ENCODE results near the gene DPF3.

Gene DPF3

GRCh38 chr14:72679141-72679535, 214.8 kb downstream of the DPF3 start:
- Histone ChIP-seq H3K36me3 (ENCODE audit: control insufficient read depth, low read depth, low read length) (no peaks in the 10 kb centered on the region), H3K27ac (ENCODE audit: low read length) (no peak overlapping the region), H3K9me3 (ENCODE audit: control insufficient read depth, low read depth, low read length) (no peaks in the 10 kb centered on the region), H3K9ac (ENCODE audit: low read length) (no peak overlapping the region), H3K4me1 (ENCODE audit: control insufficient read depth, low read depth, low read length) (peaks cover 4% of the 10 kb centered on the region), H3K4me3 (ENCODE audit: low read length) (no peak overlapping the region), H3K27me3 (ENCODE audit: control insufficient read depth, insufficient read depth, low read length) (no peaks in the 10 kb centered on the region)

- H3K27ac ChIP-seq (ENCODE audit: low read length) = no peak overlapping the region
- no peaks in the 10 kb centered on the region for H3K36me3 ChIP-seq (ENCODE audit: control insufficient read depth, low read depth, low read length)
- H3K9ac ChIP-seq (ENCODE audit: low read length) = no peak overlapping the region
- H3K27me3 ChIP-seq (ENCODE audit: control insufficient read depth, insufficient read depth, low read length) = no peaks in the 10 kb centered on the region
- no peaks in the 10 kb centered on the region for H3K9me3 ChIP-seq (ENCODE audit: control insufficient read depth, low read depth, low read length)
- H3K4me1 ChIP-seq (ENCODE audit: control insufficient read depth, low read depth, low read length) = peaks cover 4% of the 10 kb centered on the region
- H3K4me3 ChIP-seq (ENCODE audit: low read length) = no peak overlapping the region
Measured at GRCh38 chr14:72678356-72678755, 215.5 kb downstream of the DPF3 start.

GRCh38 chr14:72677664-72678063, 216.2 kb downstream of the DPF3 start:
- Histone ChIP-seq H3K27ac (ENCODE audit: low read length) (no peak overlapping the region), H3K27me3 (ENCODE audit: control insufficient read depth, insufficient read depth, low read length) (no peaks in the 10 kb centered on the region), H3K9ac (ENCODE audit: low read length) (no peak overlapping the region), H3K36me3 (ENCODE audit: control insufficient read depth, low read depth, low read length) (no peaks in the 10 kb centered on the region), H3K4me1 (ENCODE audit: control insufficient read depth, low read depth, low read length) (peaks cover 4% of the 10 kb centered on the region), H3K4me3 (ENCODE audit: low read length) (no peak overlapping the region), H3K9me3 (ENCODE audit: control insufficient read depth, low read depth, low read length) (no peaks in the 10 kb centered on the region)

- H3K4me3 ChIP-seq (ENCODE audit: low read length) = no peak overlapping the region
- no peaks in the 10 kb centered on the region for H3K27me3 ChIP-seq (ENCODE audit: control insufficient read depth, insufficient read depth, low read length)
- H3K9ac ChIP-seq (ENCODE audit: low read length) = no peak overlapping the region
- peaks cover 3% of the 10 kb centered on the region for H3K4me1 ChIP-seq (ENCODE audit: control insufficient read depth, low read depth, low read length)
- H3K9me3 ChIP-seq (ENCODE audit: control insufficient read depth, low read depth, low read length) = no peaks in the 10 kb centered on the region
- no peak overlapping the region for H3K27ac ChIP-seq (ENCODE audit: low read length)
- H3K36me3 ChIP-seq (ENCODE audit: control insufficient read depth, low read depth, low read length) = no peaks in the 10 kb centered on the region
Measured at GRCh38 chr14:72675126-72675525, 218.8 kb downstream of the DPF3 start.

- no peaks in the 10 kb centered on the region for H3K36me3 ChIP-seq (ENCODE audit: control insufficient read depth, low read depth, low read length)
- no peak overlapping the region for H3K9ac ChIP-seq (ENCODE audit: low read length)
- H3K27ac ChIP-seq (ENCODE audit: low read length) = no peak overlapping the region
- H3K4me1 ChIP-seq (ENCODE audit: control insufficient read depth, low read depth, low read length) = no peaks in the 10 kb centered on the region
- H3K27me3 ChIP-seq (ENCODE audit: control insufficient read depth, insufficient read depth, low read length) = no peaks in the 10 kb centered on the region
- H3K9me3 ChIP-seq (ENCODE audit: control insufficient read depth, low read depth, low read length) = no peaks in the 10 kb centered on the region
- no peak overlapping the region for H3K4me3 ChIP-seq (ENCODE audit: low read length)
Measured at GRCh38 chr14:72673179-72673578, 220.7 kb downstream of the DPF3 start.

GRCh38 chr14:72666610-72667009, 227.3 kb downstream of the DPF3 start:
- H3K9me3 ChIP-seq (ENCODE audit: control insufficient read depth, low read depth, low read length) = no peaks in the 10 kb centered on the region
- no peaks in the 10 kb centered on the region for H3K4me1 ChIP-seq (ENCODE audit: control insufficient read depth, low read depth, low read length)
- no peak overlapping the region for H3K4me3 ChIP-seq (ENCODE audit: low read length)
- no peaks in the 10 kb centered on the region for H3K27me3 ChIP-seq (ENCODE audit: control insufficient read depth, insufficient read depth, low read length)
- H3K27ac ChIP-seq (ENCODE audit: low read length) = no peak overlapping the region
- no peak overlapping the region for H3K9ac ChIP-seq (ENCODE audit: low read length)
- no peaks in the 10 kb centered on the region for H3K36me3 ChIP-seq (ENCODE audit: control insufficient read depth, low read depth, low read length)

GRCh38 chr14:72665259-72665658, 228.6 kb downstream of the DPF3 start:
- Histone ChIP-seq H3K4me3 (ENCODE audit: low read length) (no peak overlapping the region), H3K9me3 (ENCODE audit: control insufficient read depth, low read depth, low read length) (no peaks in the 10 kb centered on the region), H3K9ac (ENCODE audit: low read length) (no peak overlapping the region), H3K4me1 (ENCODE audit: control insufficient read depth, low read depth, low read length) (no peaks in the 10 kb centered on the region), H3K27ac (ENCODE audit: low read length) (no peak overlapping the region), H3K27me3 (ENCODE audit: control insufficient read depth, insufficient read depth, low read length) (no peaks in the 10 kb centered on the region), H3K36me3 (ENCODE audit: control insufficient read depth, low read depth, low read length) (no peaks in the 10 kb centered on the region)

GRCh38 chr14:72664651-72665050, 229.2 kb downstream of the DPF3 start:
- no peak overlapping the region for H3K27ac ChIP-seq (ENCODE audit: low read length)
- H3K9ac ChIP-seq (ENCODE audit: low read length) = no peak overlapping the region
- no peak overlapping the region for H3K4me3 ChIP-seq (ENCODE audit: low read length)
- no peaks in the 10 kb centered on the region for H3K27me3 ChIP-seq (ENCODE audit: control insufficient read depth, insufficient read depth, low read length)
- H3K9me3 ChIP-seq (ENCODE audit: control insufficient read depth, low read depth, low read length) = no peaks in the 10 kb centered on the region
- no peaks in the 10 kb centered on the region for H3K36me3 ChIP-seq (ENCODE audit: control insufficient read depth, low read depth, low read length)
- no peaks in the 10 kb centered on the region for H3K4me1 ChIP-seq (ENCODE audit: control insufficient read depth, low read depth, low read length)

- H3K27me3 ChIP-seq (ENCODE audit: control insufficient read depth, insufficient read depth, low read length) = no peaks in the 10 kb centered on the region
- no peaks in the 10 kb centered on the region for H3K36me3 ChIP-seq (ENCODE audit: control insufficient read depth, low read depth, low read length)
- H3K27ac ChIP-seq (ENCODE audit: low read length) = no peak overlapping the region
- H3K9me3 ChIP-seq (ENCODE audit: control insufficient read depth, low read depth, low read length) = no peaks in the 10 kb centered on the region
- no peaks in the 10 kb centered on the region for H3K4me1 ChIP-seq (ENCODE audit: control insufficient read depth, low read depth, low read length)
- no peak overlapping the region for H3K9ac ChIP-seq (ENCODE audit: low read length)
- H3K4me3 ChIP-seq (ENCODE audit: low read length) = no peak overlapping the region
Measured at GRCh38 chr14:72663956-72664650, 229.8 kb downstream of the DPF3 start.

GRCh38 chr14:72663076-72663487, 230.8 kb downstream of the DPF3 start:
- H3K4me1 ChIP-seq (ENCODE audit: control insufficient read depth, low read depth, low read length) = no peaks in the 10 kb centered on the region
- no peak overlapping the region for H3K9ac ChIP-seq (ENCODE audit: low read length)
- no peak overlapping the region for H3K4me3 ChIP-seq (ENCODE audit: low read length)
- no peak overlapping the region for H3K27ac ChIP-seq (ENCODE audit: low read length)
- H3K9me3 ChIP-seq (ENCODE audit: control insufficient read depth, low read depth, low read length) = no peaks in the 10 kb centered on the region
- no peaks in the 10 kb centered on the region for H3K27me3 ChIP-seq (ENCODE audit: control insufficient read depth, insufficient read depth, low read length)
- H3K36me3 ChIP-seq (ENCODE audit: control insufficient read depth, low read depth, low read length) = no peaks in the 10 kb centered on the region

GRCh38 chr14:72662214-72662613, 231.7 kb downstream of the DPF3 start:
- Histone ChIP-seq H3K36me3 (ENCODE audit: control insufficient read depth, low read depth, low read length) (no peaks in the 10 kb centered on the region), H3K4me3 (ENCODE audit: low read length) (no peak overlapping the region), H3K4me1 (ENCODE audit: control insufficient read depth, low read depth, low read length) (no peaks in the 10 kb centered on the region), H3K9me3 (ENCODE audit: control insufficient read depth, low read depth, low read length) (no peaks in the 10 kb centered on the region), H3K27ac (ENCODE audit: low read length) (no peak overlapping the region), H3K27me3 (ENCODE audit: control insufficient read depth, insufficient read depth, low read length) (no peaks in the 10 kb centered on the region), H3K9ac (ENCODE audit: low read length) (no peak overlapping the region)

- H3K9me3 ChIP-seq (ENCODE audit: control insufficient read depth, low read depth, low read length) = no peaks in the 10 kb centered on the region
- H3K27ac ChIP-seq (ENCODE audit: low read length) = no peak overlapping the region
- no peaks in the 10 kb centered on the region for H3K36me3 ChIP-seq (ENCODE audit: control insufficient read depth, low read depth, low read length)
- no peaks in the 10 kb centered on the region for H3K27me3 ChIP-seq (ENCODE audit: control insufficient read depth, insufficient read depth, low read length)
- no peaks in the 10 kb centered on the region for H3K4me1 ChIP-seq (ENCODE audit: control insufficient read depth, low read depth, low read length)
- no peak overlapping the region for H3K9ac ChIP-seq (ENCODE audit: low read length)
- no peak overlapping the region for H3K4me3 ChIP-seq (ENCODE audit: low read length)
Measured at GRCh38 chr14:72657214-72657921, 236.5 kb downstream of the DPF3 start.

Measured in iPS-18a (cell line).